Ammon's horn (tissue), 1 donor: ENCODE measurements around the gene ZBTB7A.

Experiments used
- DNase-seq: peaks from one replicate; pipeline ENCODE4 v3.0.0-alpha.2; 2016; ENCODE audit warnings: low spot score

ZBTB7A gene

GRCh38 chr19:4094291-4094690 is 27.6 kb upstream of the ZBTB7A start:
- DNase-seq: no peak

- DNase-seq: no peak
Measured at GRCh38 chr19:4093643-4094175, 27.0 kb upstream of the ZBTB7A start.

- no peak for DNase-seq
Measured at GRCh38 chr19:4090356-4091220, 23.9 kb upstream of the ZBTB7A start.

- DNase-seq: no peak
Measured at GRCh38 chr19:4089946-4090345, 23.2 kb upstream of the ZBTB7A start.

- DNase-seq: peak; percentile 45
Measured at GRCh38 chr19:4089400-4089908, 22.8 kb upstream of the ZBTB7A start.

- DNase-seq: no peak
Measured at GRCh38 chr19:4088975-4089374, 22.3 kb upstream of the ZBTB7A start.

- no peak for DNase-seq
Measured at GRCh38 chr19:4087787-4088679, 21.3 kb upstream of the ZBTB7A start.

GRCh38 chr19:4086411-4086867 is 19.7 kb upstream of the ZBTB7A start:
- no peak for DNase-seq

GRCh38 chr19:4084547-4084877 is 17.8 kb upstream of the ZBTB7A start:
- DNase-seq: no peak

GRCh38 chr19:4083677-4084546 is 17.2 kb upstream of the ZBTB7A start:
- DNase-seq: no peak

GRCh38 chr19:4082172-4082571 is 15.5 kb upstream of the ZBTB7A start:
- no peak for DNase-seq

- no peak for DNase-seq
Measured at GRCh38 chr19:4081441-4082129, 14.9 kb upstream of the ZBTB7A start.

- DNase-seq: no peak
Measured at GRCh38 chr19:4080473-4080872, 13.8 kb upstream of the ZBTB7A start.

- DNase-seq: no peak
Measured at GRCh38 chr19:4077800-4078684, 11.3 kb upstream of the ZBTB7A start.

- no peak for DNase-seq
Measured at GRCh38 chr19:4077007-4077374, 10.3 kb upstream of the ZBTB7A start.

- no peak for DNase-seq
Measured at GRCh38 chr19:4075373-4075772, 8.7 kb upstream of the ZBTB7A start.

- no peak for DNase-seq
Measured at GRCh38 chr19:4071610-4072009, 4.9 kb upstream of the ZBTB7A start.

- no peak for DNase-seq
Measured at GRCh38 chr19:4069331-4069959, 2.7 kb upstream of the ZBTB7A start.
